Loucy (cell line): Measurements from ENCODE around the gene FCHSD2.

Experiments
- EZH2phosphoT487 ChIP-seq: fragments of 200-600 bp; IDR thresholded peaks from 2 replicates; pipeline ENCODE4 v1.6.1; 2018; ENCODE audit warnings: antibody characterized with exemption, mild to moderate bottlenecking, moderate library complexity, borderline replicate concordance
- TF ChIP-seq, protein P1 (sequence below): fragments of 200-600 bp; sonication (generic); conservative IDR thresholded peaks from 2 replicates; pipeline ENCODE4 v1.5.1; 2014; ENCODE audit warnings: mild to moderate bottlenecking, antibody characterized with exemption, low read length

DNA sequence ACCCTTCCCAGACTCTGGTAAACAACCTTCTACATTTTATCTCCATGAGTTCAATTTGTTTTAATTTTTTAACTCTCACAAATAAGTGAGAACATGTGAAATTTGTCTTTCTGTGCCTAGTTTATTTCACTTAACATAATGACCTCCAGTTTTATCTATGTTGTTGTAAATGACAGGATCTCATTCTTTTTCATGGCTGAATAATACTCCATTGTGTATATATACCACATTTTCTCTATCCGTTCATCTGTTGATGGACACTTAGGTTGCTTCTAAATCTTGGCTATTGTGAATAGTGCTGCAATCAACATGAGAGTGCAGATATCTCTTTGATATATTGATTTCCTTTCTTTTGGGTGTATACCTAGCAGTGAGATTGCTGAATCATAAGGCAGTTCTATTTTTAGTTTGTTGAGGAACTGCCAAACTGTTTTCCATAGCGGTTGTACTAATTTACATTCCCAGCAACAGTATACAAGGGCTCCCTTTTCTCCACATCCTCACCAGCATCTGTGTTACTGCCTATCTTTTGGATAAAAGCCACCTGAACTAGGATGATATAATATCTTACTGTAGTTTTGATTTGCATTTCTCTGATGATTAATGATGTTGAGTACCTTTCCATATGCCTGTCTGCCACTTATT, 234.0 kb downstream of the FCHSD2 start:
- TF ChIP-seq, protein P1, sequence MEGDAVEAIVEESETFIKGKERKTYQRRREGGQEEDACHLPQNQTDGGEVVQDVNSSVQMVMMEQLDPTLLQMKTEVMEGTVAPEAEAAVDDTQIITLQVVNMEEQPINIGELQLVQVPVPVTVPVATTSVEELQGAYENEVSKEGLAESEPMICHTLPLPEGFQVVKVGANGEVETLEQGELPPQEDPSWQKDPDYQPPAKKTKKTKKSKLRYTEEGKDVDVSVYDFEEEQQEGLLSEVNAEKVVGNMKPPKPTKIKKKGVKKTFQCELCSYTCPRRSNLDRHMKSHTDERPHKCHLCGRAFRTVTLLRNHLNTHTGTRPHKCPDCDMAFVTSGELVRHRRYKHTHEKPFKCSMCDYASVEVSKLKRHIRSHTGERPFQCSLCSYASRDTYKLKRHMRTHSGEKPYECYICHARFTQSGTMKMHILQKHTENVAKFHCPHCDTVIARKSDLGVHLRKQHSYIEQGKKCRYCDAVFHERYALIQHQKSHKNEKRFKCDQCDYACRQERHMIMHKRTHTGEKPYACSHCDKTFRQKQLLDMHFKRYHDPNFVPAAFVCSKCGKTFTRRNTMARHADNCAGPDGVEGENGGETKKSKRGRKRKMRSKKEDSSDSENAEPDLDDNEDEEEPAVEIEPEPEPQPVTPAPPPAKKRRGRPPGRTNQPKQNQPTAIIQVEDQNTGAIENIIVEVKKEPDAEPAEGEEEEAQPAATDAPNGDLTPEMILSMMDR: no peak
- TF ChIP-seq EZH2phosphoT487: no peak
